Measurements from ENCODE around the gene SLC6A3.

Gene SLC6A3

DNA sequence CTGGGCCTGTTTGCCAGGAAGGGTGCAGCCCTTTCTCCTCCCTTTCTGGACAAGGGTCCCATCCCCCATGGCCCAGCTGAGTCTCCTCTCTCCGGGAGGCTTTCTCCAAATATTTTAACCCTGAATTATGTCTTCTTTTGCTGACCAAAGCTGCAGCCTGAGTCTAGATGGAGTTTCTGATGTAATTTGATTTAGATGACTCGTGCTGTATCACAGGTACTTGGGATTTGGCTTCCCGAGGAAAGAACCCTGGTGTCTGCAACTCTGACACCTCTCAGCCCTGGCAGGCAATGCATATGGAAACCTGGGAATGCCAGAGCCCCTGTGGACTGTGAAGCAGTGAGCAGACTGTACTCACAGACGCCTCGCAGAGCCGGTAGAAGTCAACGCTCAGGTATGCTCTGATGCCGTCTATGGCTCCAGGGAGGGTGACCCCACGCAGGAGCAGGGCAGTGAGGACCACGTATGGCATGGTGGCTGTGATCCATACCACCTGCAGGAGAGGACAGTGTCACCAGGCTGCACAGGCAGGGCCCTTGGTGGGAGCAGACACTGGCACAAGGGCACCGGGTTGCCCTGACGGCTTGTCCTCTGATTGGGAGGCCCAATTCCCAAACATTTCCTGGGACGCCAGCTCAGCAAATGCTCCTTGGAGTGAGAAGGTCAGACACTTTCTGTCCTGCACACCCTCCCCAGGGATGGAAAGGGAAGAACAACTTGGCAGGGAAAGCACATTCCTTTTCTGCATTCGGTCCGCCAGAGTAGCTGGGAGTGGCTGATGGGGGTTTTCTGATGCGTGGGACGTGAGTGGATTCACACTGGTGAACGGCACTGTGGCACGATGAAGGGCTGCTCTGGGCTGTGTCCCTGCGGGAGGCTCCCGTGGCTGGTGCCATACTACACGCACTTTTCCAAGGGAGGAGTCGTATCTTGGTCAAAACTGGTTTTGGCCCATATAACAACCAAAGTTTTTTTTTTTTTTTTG, 24.7 kb downstream of the SLC6A3 start:
- no peak for DNase-seq (ENCODE audit: low read depth)

- DNase-seq (ENCODE audit: low read depth) = no peak
Observed at GRCh38 chr5:1419476-1420210, 25.6 kb downstream of the SLC6A3 start.

- DNase-seq (ENCODE audit: low read depth) = no peak
Observed at GRCh38 chr5:1418921-1419280, 26.3 kb downstream of the SLC6A3 start.

GRCh38 chr5:1418238-1418920, 26.9 kb downstream of the SLC6A3 start:
- DNase-seq (ENCODE audit: low read depth) = no peak

DNA sequence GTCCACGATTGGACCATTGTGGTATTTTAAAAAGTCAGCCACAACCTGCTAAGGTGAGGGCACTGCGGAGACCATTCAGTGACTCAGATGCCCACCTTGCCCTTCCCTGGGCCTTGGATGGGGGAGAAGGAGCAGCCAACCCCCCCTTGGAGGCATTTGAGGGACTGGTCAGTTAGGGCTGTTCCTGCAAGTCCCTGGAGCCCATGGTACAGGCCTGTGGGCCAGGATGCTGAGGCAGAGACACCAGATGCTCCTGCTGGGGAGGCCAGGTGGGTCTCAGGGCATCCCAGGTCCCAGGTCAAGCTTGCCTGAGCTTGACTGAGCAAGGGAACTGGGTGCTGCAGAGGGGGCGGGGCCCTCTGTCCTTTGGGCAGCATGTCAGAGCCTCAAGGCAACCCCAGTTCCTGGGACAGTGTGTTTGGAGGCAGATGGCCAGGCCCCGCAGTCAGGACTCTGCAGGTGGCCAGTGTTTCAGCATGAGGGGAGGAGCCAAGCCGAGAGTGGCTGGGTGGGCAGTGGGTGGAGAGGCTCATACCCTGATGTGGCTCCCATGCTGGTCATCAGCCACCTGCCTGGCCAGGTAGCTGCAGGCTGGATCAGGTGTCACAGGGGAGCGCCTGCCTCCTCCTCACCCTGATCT, 27.5 kb downstream of the SLC6A3 start:
- no peak for DNase-seq (ENCODE audit: low read depth)

- no peak for DNase-seq (ENCODE audit: low read depth)
Observed at GRCh38 chr5:1416856-1417469, 28.3 kb downstream of the SLC6A3 start.

DNA sequence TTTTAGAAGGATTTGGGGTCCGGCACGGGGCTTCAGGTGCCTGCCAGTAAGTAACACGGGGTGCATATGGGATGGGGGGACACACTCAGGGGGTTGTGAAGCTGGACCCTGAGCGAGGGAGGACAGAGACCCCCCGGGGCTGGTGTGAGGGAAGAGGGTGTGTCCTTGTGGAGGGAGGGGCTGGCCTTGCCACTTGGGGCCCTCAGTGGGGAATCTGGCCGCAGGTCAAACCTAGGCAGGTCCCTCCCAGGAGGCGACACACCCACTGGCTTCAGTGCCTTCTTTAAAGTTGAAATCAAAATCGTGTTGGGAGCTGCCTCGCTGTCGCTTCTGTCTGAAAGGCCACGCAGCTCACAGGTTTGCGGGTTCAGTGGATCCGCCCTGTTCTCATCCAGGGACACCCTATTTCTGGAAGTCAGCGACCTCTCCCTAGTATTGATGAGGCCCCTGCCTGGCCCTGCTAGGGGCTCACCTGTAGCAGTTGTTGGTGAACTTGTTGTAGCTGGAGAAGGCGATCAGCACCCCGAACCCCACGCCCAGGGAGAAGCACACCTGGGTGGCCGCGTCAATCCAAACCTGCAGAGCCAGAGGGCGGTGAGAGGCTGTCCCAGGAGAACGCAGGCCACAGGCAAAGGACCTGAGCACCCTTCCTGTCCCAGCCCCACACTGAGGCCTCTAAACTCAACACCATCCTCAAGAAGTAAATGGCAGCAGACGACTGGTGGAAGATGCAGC, 29.4 kb downstream of the SLC6A3 start:
- no peak for DNase-seq (ENCODE audit: low read depth)

GRCh38 chr5:1415059-1415425, 30.2 kb downstream of the SLC6A3 start:
- no peak for DNase-seq (ENCODE audit: low read depth)

GRCh38 chr5:1414311-1415058, 30.8 kb downstream of the SLC6A3 start:
- no peak for DNase-seq (ENCODE audit: low read depth)

- no peak for DNase-seq (ENCODE audit: low read depth)
Observed at GRCh38 chr5:1413611-1414241, 31.5 kb downstream of the SLC6A3 start.

DNA sequence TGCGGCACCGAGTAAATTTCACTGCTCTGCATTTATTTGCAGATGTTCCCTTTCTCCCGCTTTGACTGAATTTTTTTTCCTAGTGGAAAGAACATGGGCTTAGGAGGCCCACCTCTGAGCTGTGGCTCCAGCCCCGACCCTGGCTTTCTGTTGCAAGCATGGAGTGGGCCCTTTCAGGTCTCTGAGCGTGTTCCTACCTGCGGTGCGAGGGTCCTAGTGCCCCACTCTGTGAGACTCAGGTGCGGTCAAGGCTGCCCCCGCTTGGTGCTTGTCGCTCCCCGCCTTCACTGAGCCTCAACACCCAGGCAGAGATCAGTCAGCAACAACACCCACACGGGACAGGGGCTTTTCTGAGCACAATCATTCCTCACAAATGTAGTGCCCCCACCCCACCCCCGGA, 32.0 kb downstream of the SLC6A3 start:
- no peak for DNase-seq (ENCODE audit: low read depth)

GRCh38 chr5:1412621-1413020, 32.6 kb downstream of the SLC6A3 start:
- DNase-seq (ENCODE audit: low read depth) = no peak

GRCh38 chr5:1412163-1412562, 33.1 kb downstream of the SLC6A3 start:
- DNase-seq (ENCODE audit: low read depth) = no peak

GRCh38 chr5:1411099-1411498, 34.1 kb downstream of the SLC6A3 start:
- DNase-seq (ENCODE audit: low read depth) = no peak

GRCh38 chr5:1410156-1411014, 34.9 kb downstream of the SLC6A3 start:
- DNase-seq (ENCODE audit: low read depth) = no peak

- DNase-seq (ENCODE audit: low read depth) = no peak
Observed at GRCh38 chr5:1409381-1410110, 35.7 kb downstream of the SLC6A3 start.

DNA sequence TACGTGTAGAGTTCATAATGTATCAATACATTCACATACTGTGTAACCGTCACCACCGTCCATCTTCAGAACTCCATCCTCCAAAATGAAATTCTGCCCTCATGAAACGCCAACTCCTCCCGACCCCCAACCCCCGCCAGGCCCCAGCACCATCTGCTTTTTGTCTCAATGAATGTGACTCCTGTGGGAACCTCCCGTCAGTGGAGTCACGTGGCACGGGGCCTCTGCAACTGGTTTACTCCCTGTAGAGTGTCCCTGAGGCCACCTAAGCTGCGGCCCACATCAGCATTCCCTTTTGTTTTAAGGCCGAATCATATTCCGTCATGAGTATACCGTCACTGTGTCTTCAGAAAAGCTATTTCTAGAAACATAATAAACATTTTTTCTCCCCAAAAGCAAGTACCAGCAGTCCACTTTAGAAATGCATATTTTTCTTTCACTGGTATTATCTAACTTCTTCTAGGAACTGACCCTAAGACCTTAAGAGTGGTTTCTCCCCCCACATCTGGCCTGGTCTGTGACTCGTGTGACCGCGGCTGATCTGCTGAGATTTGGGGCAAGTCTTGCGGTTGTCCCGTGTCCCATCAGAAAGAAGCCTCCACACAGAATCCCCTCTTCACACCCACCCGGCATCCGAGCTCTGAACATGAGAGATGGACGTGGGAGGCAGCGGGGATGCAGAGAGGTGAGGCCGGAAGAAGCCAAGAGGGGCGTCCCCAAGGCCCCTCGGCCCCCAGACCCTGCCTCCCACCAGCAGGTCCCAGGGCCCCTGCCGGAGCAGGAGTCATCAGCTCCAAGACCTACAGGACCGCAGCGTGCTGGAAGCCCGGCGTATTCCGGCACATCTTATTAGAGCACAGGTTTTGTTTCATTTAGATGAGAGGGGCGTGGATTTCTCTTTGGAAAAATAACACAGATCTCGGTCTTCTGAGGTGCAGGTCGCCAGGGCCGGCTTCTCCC, 38.3 kb downstream of the SLC6A3 start:
- no peak for DNase-seq (ENCODE audit: low read depth)

All from activated T-cell treated with anti-CD3 and anti-CD28 coated beads for 24 hours (primary cell).